ENCODE data around the gene SPAG16. TPM values are rescaled to one million over a fixed set of nuclear protein-coding genes. Genes with fewer than 3 reads are reported as not detected.

The SPAG16 gene
- total and polyA plus RNA-seq, 8 donors, result 11.1 to 47.4 (median 42.3) TPM

DNA sequence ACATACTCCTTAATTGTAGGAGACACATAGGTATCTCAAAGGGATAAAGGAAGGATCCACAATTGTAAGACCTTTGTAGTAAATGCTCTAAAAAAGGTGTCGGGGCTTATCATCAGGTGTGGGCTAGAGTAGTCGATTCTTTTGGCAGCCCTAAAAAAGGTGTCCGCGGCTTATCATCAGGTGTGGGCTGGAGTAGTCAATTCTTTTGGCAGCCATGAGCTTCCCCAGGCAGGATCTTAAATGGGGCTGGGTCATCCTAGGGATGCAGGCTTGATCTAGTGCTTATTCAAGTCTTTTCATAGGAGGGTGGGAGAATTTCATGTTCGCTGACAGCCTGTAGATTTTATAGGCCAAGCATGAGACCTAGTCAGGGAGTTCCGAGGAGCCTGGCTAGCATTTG is 720.2 kb downstream of the SPAG16 start:
- H3K36me3 ChIP-seq, result no peaks in the 10 kb centered on the region
- no peaks in the 10 kb centered on the region for H3K27me3 ChIP-seq
- intact Hi-C loops (cut with DNase I), result no loop called here
- ATAC-seq, result no peak
- no peak overlapping the region for H3K27ac ChIP-seq
- no peaks in the 10 kb centered on the region for H3K4me1 ChIP-seq
- TF ChIP-seq, protein P1, sequence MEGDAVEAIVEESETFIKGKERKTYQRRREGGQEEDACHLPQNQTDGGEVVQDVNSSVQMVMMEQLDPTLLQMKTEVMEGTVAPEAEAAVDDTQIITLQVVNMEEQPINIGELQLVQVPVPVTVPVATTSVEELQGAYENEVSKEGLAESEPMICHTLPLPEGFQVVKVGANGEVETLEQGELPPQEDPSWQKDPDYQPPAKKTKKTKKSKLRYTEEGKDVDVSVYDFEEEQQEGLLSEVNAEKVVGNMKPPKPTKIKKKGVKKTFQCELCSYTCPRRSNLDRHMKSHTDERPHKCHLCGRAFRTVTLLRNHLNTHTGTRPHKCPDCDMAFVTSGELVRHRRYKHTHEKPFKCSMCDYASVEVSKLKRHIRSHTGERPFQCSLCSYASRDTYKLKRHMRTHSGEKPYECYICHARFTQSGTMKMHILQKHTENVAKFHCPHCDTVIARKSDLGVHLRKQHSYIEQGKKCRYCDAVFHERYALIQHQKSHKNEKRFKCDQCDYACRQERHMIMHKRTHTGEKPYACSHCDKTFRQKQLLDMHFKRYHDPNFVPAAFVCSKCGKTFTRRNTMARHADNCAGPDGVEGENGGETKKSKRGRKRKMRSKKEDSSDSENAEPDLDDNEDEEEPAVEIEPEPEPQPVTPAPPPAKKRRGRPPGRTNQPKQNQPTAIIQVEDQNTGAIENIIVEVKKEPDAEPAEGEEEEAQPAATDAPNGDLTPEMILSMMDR (IDR thresholded peaks at IDR 0.05), result no peak
- H3K9me3 ChIP-seq, result peaks cover 0 to 10% of the 10 kb centered on the region in 2 donors
- no peak overlapping the region for H3K4me3 ChIP-seq
- no peak for DNase-seq

DNA sequence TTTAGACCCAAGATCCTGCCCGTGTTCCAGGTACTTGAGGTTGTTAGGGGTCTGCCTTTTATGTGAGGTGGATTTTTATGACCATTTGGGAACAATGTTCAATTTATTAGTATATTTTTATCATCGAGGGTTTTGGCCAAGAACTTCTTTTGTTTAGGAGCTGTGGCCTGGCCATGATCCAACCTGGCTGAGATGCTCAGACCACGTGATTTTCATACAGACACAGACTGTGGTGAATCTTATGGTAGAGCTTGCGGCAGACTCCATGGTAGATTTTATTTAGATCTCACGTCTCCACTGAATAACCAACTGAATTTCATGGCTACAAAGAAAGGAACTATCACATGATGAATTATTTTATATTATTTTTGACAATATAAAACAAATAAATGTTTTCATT is 721.1 kb downstream of the SPAG16 start:
- Histone ChIP-seq H3K9me3 (peaks cover 0 to 10% of the 10 kb centered on the region in 2 donors), H3K27ac (no peak overlapping the region), H3K36me3 (no peaks in the 10 kb centered on the region), H3K4me3 (no peak overlapping the region), H3K4me1 (no peaks in the 10 kb centered on the region), H3K27me3 (no peaks in the 10 kb centered on the region)
- no peak for DNase-seq
- intact Hi-C loops (cut with DNase I), result no loop called here
- TF ChIP-seq, protein P1 (IDR thresholded peaks at IDR 0.05), result no peak
- no peak for ATAC-seq

DNA sequence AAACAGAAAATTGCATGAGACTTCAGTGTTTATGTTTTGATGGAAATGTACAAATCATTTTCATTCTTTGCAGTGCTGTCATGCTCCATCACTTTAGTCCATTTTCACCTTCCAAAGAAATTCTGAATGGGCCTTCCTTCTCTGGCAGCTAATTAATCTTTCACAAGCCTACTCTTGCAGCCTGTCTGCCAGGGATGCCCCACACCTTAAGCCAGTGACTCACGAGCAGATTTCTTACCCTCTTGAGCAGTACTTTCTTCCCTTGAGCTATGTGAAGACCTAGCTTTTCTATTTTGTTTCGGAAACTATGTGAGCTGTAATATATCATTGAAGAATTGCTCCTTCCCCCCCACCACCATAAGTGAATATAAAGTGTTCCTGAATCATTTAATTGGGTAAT is 722.3 kb downstream of the SPAG16 start:
- H3K9me3 ChIP-seq, result peaks cover 0 to 10% of the 10 kb centered on the region in 2 donors
- H3K4me1 ChIP-seq, result no peaks in the 10 kb centered on the region
- DNase-seq (no peak), ATAC-seq (no peak)
- TF ChIP-seq, protein P1 (IDR thresholded peaks at IDR 0.05), result no peak
- no peak overlapping the region for H3K4me3 ChIP-seq
- H3K36me3 ChIP-seq, result no peaks in the 10 kb centered on the region
- intact Hi-C loops (cut with DNase I), result no loop called here
- H3K27ac ChIP-seq, result no peak overlapping the region
- no peaks in the 10 kb centered on the region for H3K27me3 ChIP-seq

DNA sequence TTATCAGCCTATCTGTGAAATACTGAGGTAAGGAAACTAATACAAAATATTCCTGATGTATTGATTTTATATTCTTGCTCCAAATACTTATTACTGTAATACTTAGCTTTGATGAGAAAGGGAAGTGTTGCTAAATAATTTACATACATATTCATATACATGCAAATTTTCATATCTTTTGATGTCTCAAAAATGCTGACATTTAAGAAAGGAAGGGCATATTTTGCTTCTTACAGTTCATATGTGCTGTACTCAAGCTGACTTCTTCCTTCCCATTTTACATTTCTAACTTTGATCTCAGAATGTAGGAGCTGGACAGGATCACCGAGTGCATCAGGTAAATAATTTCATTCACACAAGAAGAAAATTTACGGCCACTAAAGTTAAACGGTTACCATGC is 727.4 kb downstream of the SPAG16 start:
- H3K27me3 ChIP-seq, result no peaks in the 10 kb centered on the region
- H3K4me3 ChIP-seq, result no peak overlapping the region
- intact Hi-C loops (cut with DNase I), result no loop called here
- peaks cover 0 to 10% of the 10 kb centered on the region in 2 donors for H3K9me3 ChIP-seq
- H3K27ac ChIP-seq, result no peak overlapping the region
- ATAC-seq, result no peak
- H3K4me1 ChIP-seq, result no peaks in the 10 kb centered on the region
- no peaks in the 10 kb centered on the region for H3K36me3 ChIP-seq
- TF ChIP-seq, protein P1 (IDR thresholded peaks at IDR 0.05), result no peak
- DNase-seq, result no peak

DNA sequence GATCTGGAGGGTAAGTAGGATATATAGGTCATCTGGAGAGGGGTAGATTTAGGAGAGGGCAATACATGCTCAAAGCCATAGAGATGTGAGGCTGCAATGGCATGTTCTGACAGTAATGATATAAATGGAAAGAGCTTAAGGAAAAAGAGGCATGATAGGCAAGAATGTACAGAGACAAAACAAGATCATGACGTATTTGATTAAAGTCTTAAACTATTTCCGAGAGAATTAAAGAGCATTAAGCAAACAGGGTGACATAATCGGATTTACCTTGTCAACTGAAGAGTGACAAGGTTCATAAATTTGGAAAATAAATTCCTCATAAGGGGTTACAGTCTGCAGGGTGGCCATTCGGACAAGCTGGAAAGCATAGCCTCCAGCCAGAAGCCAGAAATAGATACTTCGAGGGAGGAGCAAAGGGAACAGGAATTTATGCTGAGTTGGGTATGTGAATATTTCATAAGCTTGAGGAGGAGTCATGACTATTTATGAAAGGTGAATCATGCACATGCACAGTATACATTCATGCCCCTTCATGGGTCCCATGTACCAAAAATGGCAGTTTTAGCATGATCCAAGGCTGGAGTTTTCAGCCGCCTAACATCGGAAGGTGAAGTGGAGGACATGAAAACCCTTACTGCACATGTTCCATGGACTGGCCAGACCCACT is 730.4 kb downstream of the SPAG16 start:
- H3K27ac ChIP-seq, result no peak overlapping the region
- no peaks in the 10 kb centered on the region for H3K27me3 ChIP-seq
- no peaks in the 10 kb centered on the region for H3K4me1 ChIP-seq
- ATAC-seq (no peak), DNase-seq (no peak)
- H3K4me3 ChIP-seq, result no peak overlapping the region
- TF ChIP-seq, protein P1 (IDR thresholded peaks at IDR 0.05), result no peak
- H3K36me3 ChIP-seq, result no peaks in the 10 kb centered on the region
- intact Hi-C loops (cut with DNase I), result no loop called here
- no peaks in the 10 kb centered on the region for H3K9me3 ChIP-seq
